HCT116 (cell line): ENCODE data around the gene ZCCHC2. TPM values are rescaled to one million over a fixed set of nuclear protein-coding genes. Genes with fewer than 3 reads are reported as not detected.
A peak's percentile ranks its signal among the peaks of the same experiment; 100 is the strongest.

Experiments used
- ATAC-seq: fragments of 200-7000 bp; cut with Tn5 transposase; 2 replicates; pipeline ENCODE4 v1.9.1; 2020; ENCODE audit warnings: mild to moderate bottlenecking, moderate library complexity
- BruUV-seq: library from RNA; stranded (reverse); fragments of 400-500 nt; replicated peaks from 2 replicates; lab custom pipeline; 2021; lab: Mats Ljungman, UMichigan
- CTCF ChIA-PET: fragments of 300-600 bp; sonication (Branson Sonifier 250); formaldehyde crosslinking; loops from one replicate; lab custom pipeline; 2021; ENCODE audit warnings: antibody characterized with exemption; lab: Charles Lee
- POLR2A ChIA-PET: fragments of 300-600, 350-600 bp; sonication (Branson Sonifier 250); formaldehyde crosslinking; loops from one replicate; lab custom pipeline; 2021; ENCODE audit warnings: antibody characterized with exemption; lab: Charles Lee
- RAD21 ChIA-PET, 2 experiments: fragments of 300-600 bp; sonication (Branson Sonifier 250); formaldehyde crosslinking; loops; one replicate each; lab custom pipeline; 2023; ENCODE audit warnings: low total read pairs in 2 of 2; ENCODE audit not compliant: uncharacterized antibody in 2 of 2, unreplicated experiment in 2 of 2, low non-redundant PET in 1 of 2; lab: Charles Lee
- DNase-seq: peaks from one replicate; pipeline ENCODE4 v3.0.0-alpha.2; 2010; ENCODE audit warnings: low read depth, low spot score
- H2AFZ ChIP-seq: fragments of 200-600 bp; shearing (Covaris generic), sonication (generic); 2 replicates; pipeline ENCODE4 v1.6.1; 2017; ENCODE audit warnings: low read depth, mixed run types, mixed read lengths, antibody characterized with exemption, low read length; ENCODE audit not compliant: poor library complexity, severe bottlenecking
- H3K27ac ChIP-seq: 2 replicates; pipeline ENCODE4 v1.5.1; 2012; ENCODE audit warnings: low read depth, low read length
- H3K27me3 ChIP-seq: fragments of 200-600 bp; sonication (generic); 2 replicates; pipeline ENCODE4 v1.6.1; 2016; ENCODE audit warnings: mixed run types, low read length, mixed read lengths; ENCODE audit not compliant: insufficient read depth
- H3K36me3 ChIP-seq, 2 experiments: fragments of 200-500 bp in 1 of 2; fragments of 200-600 bp in 1 of 2; sonication (Bioruptor generic) in 1 of 2; sonication (generic) in 1 of 2; 2 replicates each; pipeline versions ENCODE4 v1.5.1 to v1.6.1; 2014 to 2016; ENCODE audit warnings: low read length in 2 of 2, inconsistent platforms in 1 of 2, mixed read lengths in 1 of 2, mixed run types in 1 of 2; ENCODE audit not compliant: insufficient read depth in 2 of 2, control insufficient read depth in 1 of 2
- H3K4me1 ChIP-seq, 2 experiments: fragments of 200-600 bp in 1 of 2; sonication (generic) in 1 of 2; 2 replicates each; pipeline versions ENCODE4 v1.5.1 to v1.6.1; 2012 to 2017; ENCODE audit warnings: low read length in 2 of 2, inconsistent platforms in 1 of 2, mild to moderate bottlenecking in 1 of 2, mixed read lengths in 1 of 2, mixed run types in 1 of 2, moderate library complexity in 1 of 2; ENCODE audit not compliant: insufficient read depth in 2 of 2, control insufficient read depth in 1 of 2
- H3K4me2 ChIP-seq: fragments of 200-600 bp; sonication (generic); 2 replicates; pipeline ENCODE4 v1.6.1; 2017; ENCODE audit warnings: mixed run types, low read length, mixed read lengths
- H3K4me3 ChIP-seq, 2 experiments: fragments of 200-600 bp in 1 of 2; sonication (generic) in 1 of 2; replicated peaks in 1 of 2; 2 replicates each; pipeline ENCODE4 v1.5.1; 2011 to 2016; ENCODE audit warnings: low read length in 2 of 2, control low read depth in 1 of 2, low read depth in 1 of 2, mild to moderate bottlenecking in 1 of 2, mixed read lengths in 1 of 2, mixed run types in 1 of 2
- H3K79me2 ChIP-seq: fragments of 200-600 bp; sonication (generic); 2 replicates; pipeline ENCODE4 v1.6.1; 2017; ENCODE audit warnings: mild to moderate bottlenecking, mixed run types, low read length, moderate library complexity, mixed read lengths; ENCODE audit not compliant: insufficient read depth
- H3K9ac ChIP-seq: fragments of 200-600 bp; sonication (generic); 2 replicates; pipeline ENCODE4 v1.6.1; 2016; ENCODE audit warnings: low read length, mixed read lengths
- H3K9me2 ChIP-seq: fragments of 200-600 bp; sonication (generic), shearing (Covaris generic); 2 replicates; pipeline ENCODE4 v1.6.1; 2017; ENCODE audit warnings: mixed run types, mild to moderate bottlenecking, moderate library complexity; ENCODE audit not compliant: insufficient read depth
- H3K9me3 ChIP-seq, 2 experiments: fragments of 200-500 bp in 1 of 2; fragments of 200-600 bp in 1 of 2; sonication (Bioruptor generic) in 1 of 2; sonication (generic) in 1 of 2; 2 replicates each; pipeline ENCODE4 v1.6.1; 2014 to 2017; ENCODE audit warnings: low read length in 2 of 2, mixed read lengths in 2 of 2, inconsistent platforms in 1 of 2, low read depth in 1 of 2, mild to moderate bottlenecking in 1 of 2, mixed run types in 1 of 2, moderate library complexity in 1 of 2; ENCODE audit not compliant: control insufficient read depth in 1 of 2, insufficient read depth in 1 of 2
- H4K20me1 ChIP-seq: fragments of 200-600 bp; sonication (generic), shearing (Covaris generic); 2 replicates; pipeline ENCODE4 v1.6.1; 2017; ENCODE audit warnings: mixed run types, mild to moderate bottlenecking, moderate library complexity; ENCODE audit not compliant: insufficient read depth
- CEBPB ChIP-seq: IDR thresholded peaks from 2 replicates; pipeline ENCODE4 v1.6.1; 2012; ENCODE audit warnings: low read depth
- CTCF ChIP-seq, 3 experiments: fragments of 200-600 bp in 1 of 3; sonication (generic) in 1 of 3; IDR thresholded peaks in 2 of 3; conservative IDR thresholded peaks in 1 of 3; 2 replicates each; pipeline ENCODE4 v1.5.1; 2012 to 2017; ENCODE audit warnings: low read depth in 2 of 3, low read length in 2 of 3, antibody characterized with exemption in 1 of 3, borderline replicate concordance in 1 of 3, control low read depth in 1 of 3, mild to moderate bottlenecking in 1 of 3, mixed read lengths in 1 of 3, mixed run types in 1 of 3, moderate library complexity in 1 of 3; ENCODE audit not compliant: insufficient read depth in 1 of 3
- EGR1 ChIP-seq: IDR thresholded peaks from 2 replicates; pipeline ENCODE4 v1.6.1; 2012; ENCODE audit warnings: low read depth
- ELF1 ChIP-seq: IDR thresholded peaks from 2 replicates; pipeline ENCODE4 v1.6.1; 2012; ENCODE audit warnings: low read depth, borderline replicate concordance
- EZH2phosphoT487 ChIP-seq: fragments of 200-600 bp; IDR thresholded peaks from 2 replicates; pipeline ENCODE4 v1.6.1; 2018; ENCODE audit warnings: antibody characterized with exemption, borderline replicate concordance
- MAX ChIP-seq: IDR thresholded peaks from 2 replicates; pipeline ENCODE4 v1.6.1; 2012
- POLR2AphosphoS5 ChIP-seq: IDR thresholded peaks from 2 replicates; pipeline ENCODE4 v1.6.1; 2011; ENCODE audit warnings: mild to moderate bottlenecking, low read depth, low read length, moderate library complexity
- RAD21 ChIP-seq: IDR thresholded peaks from 2 replicates; pipeline ENCODE4 v1.6.1; 2012; ENCODE audit warnings: low read depth, mild to moderate bottlenecking
- REST ChIP-seq: IDR thresholded peaks from 2 replicates; pipeline ENCODE4 v1.6.1; 2012; ENCODE audit warnings: low read depth
- SRF ChIP-seq: IDR thresholded peaks from 2 replicates; pipeline ENCODE4 v1.6.1; 2012; ENCODE audit warnings: low read depth
- TCF7L2 ChIP-seq: IDR thresholded peaks from 2 replicates; pipeline ENCODE4 v1.7.0; 2011; ENCODE audit warnings: borderline replicate concordance, inconsistent platforms; ENCODE audit not compliant: insufficient read depth, insufficient read length; ENCODE audit errors: extremely low read depth
- YY1 ChIP-seq: IDR thresholded peaks from 2 replicates; pipeline ENCODE4 v1.6.1; 2011; ENCODE audit warnings: low read length, low read depth, moderate library complexity, mild to moderate bottlenecking; ENCODE audit not compliant: insufficient replicate concordance; ENCODE audit errors: extremely low read depth
- ZBTB33 ChIP-seq: IDR thresholded peaks from 2 replicates; pipeline ENCODE4 v1.6.1; 2011; ENCODE audit warnings: mild to moderate bottlenecking, low read length, moderate library complexity; ENCODE audit not compliant: insufficient replicate concordance; ENCODE audit errors: extremely low read depth
- ZFX ChIP-seq: fragments of 450-650 bp; IDR thresholded peaks from 2 replicates; pipeline ENCODE4 v1.6.1; 2017
- ZNF274 ChIP-seq: fragments of 200-500 bp; sonication (Bioruptor generic); IDR thresholded peaks from 2 replicates; pipeline ENCODE4 v1.6.1; 2014; ENCODE audit warnings: mild to moderate bottlenecking, low read depth, low read length, inconsistent platforms
- intact Hi-C: fragments of 100-400 bp; cut with micrococcal nuclease; formaldehyde crosslinking; loops from 2 replicates; pipeline ENCODE4 v1.10.0; 2022
- total RNA-seq: library from RNA; stranded (reverse); gene quantifications from one replicate; pipeline ENCODE4 v1.2.1, GENCODE V29; 2021; ENCODE audit not compliant: unreplicated experiment

The ZCCHC2 gene
- total RNA-seq, 1 experiment from 2014 or later: 17.7 TPM

- TF ChIP-seq CTCF (IDR thresholded peaks at IDR 0.05 in 2 of 3, conservative IDR thresholded peaks at IDR 0.05 in 1 of 3; ENCODE audit: borderline replicate concordance in 1 of 3, insufficient read depth in 1 of 3, low read depth in 2 of 3, low read length in 2 of 3): no peak
- TF ChIP-seq MAX: no peak
- no peak for TF ChIP-seq ZNF274
- TF ChIP-seq CEBPB: no peak
Measured at GRCh38 chr18:62519684-62520083, 3.1 kb upstream of the ZCCHC2 start (continued).

GRCh38 chr18:62521082-62521481 is 1.7 kb upstream of the ZCCHC2 start:
- no peaks in the 10 kb centered on the region for H3K9me3 ChIP-seq
- H3K36me3 ChIP-seq: no peaks in the 10 kb centered on the region
- POLR2A ChIA-PET: no interaction called here
- H3K9me2 ChIP-seq: no peaks in the 10 kb centered on the region
- no peak for DNase-seq
- H4K20me1 ChIP-seq: no peaks in the 10 kb centered on the region
- H3K27ac ChIP-seq: no peak overlapping the region
- peak overlapping the region; percentile 77 for H3K4me2 ChIP-seq
- peaks cover 15 to 22% of the 10 kb centered on the region in 2 experiments for H3K4me1 ChIP-seq
- ATAC-seq: no peak
- H3K9ac ChIP-seq: no peak overlapping the region
- H3K4me3 ChIP-seq: peak overlapping the region in 1 of 2 experiments; percentile 83; a peak in 2 of 4 replicates
- no peak for TF ChIP-seq YY1
- no peak for TF ChIP-seq POLR2AphosphoS5
- TF ChIP-seq EGR1: no peak
- TF ChIP-seq ZBTB33: no peak
- no peak for TF ChIP-seq RAD21
- no peak for TF ChIP-seq MAX
- no peak for TF ChIP-seq ZFX
- TF ChIP-seq ZNF274: no peak
- TF ChIP-seq SRF: no peak
- no peak for TF ChIP-seq ELF1
- no peak for TF ChIP-seq EZH2phosphoT487
- TF ChIP-seq TCF7L2: no peak
- no peak for TF ChIP-seq REST
- TF ChIP-seq, all 23 proteins: peak for 0
- Histone ChIP-seq H2AFZ (no peak overlapping the region), H3K27me3 (no peaks in the 10 kb centered on the region), H3K79me2 (peaks cover 31% of the 10 kb centered on the region)
- intact Hi-C loops: no loop called here
- CTCF ChIA-PET: interaction anchor here (0.6 kb wide), 1 partner anchor 95 kb away, joined by 3 read pairs; no protein-coding TSS in a partner anchor
- RAD21 ChIA-PET: interaction anchor here in 1 of 2 experiments (2.1 kb wide), 1 partner anchor 95 kb away, joined by 6 read pairs; no protein-coding TSS in a partner anchor
- BruUV-seq: no TSS peak
